ENCODE measurements around the gene COLQ. TPM values are rescaled to one million over a fixed set of nuclear protein-coding genes. Genes with fewer than 3 reads are reported as not detected.

COLQ gene
- total RNA-seq, 6 experiments from 2014 or later: 0.17 to 0.54 (median 0.29) TPM

- no peak for DNase-seq
- H3K4me3 Mint-ChIP-seq: no peak overlapping the region
- no peaks in the 10 kb centered on the region for H3K36me3 Mint-ChIP-seq (ENCODE audit: low read depth)
- H3K4me1 Mint-ChIP-seq (ENCODE audit: low read depth): no peaks in the 10 kb centered on the region
- H3K27me3 Mint-ChIP-seq (ENCODE audit: insufficient read depth): peaks cover 2% of the 10 kb centered on the region
- H3K27ac Mint-ChIP-seq: no peak overlapping the region
- no peak for TF ChIP-seq CTCF (IDR thresholded peaks at IDR 0.05)
- no peaks in the 10 kb centered on the region for H3K9me3 Mint-ChIP-seq
Observed at GRCh38 chr3:15451216-15452113, 70.0 kb downstream of the COLQ start.

- Mint-ChIP-seq H3K4me3 (no peak overlapping the region), H3K4me1 (ENCODE audit: low read depth) (no peaks in the 10 kb centered on the region), H3K9me3 (no peaks in the 10 kb centered on the region), H3K27me3 (ENCODE audit: insufficient read depth) (no peaks in the 10 kb centered on the region; the same call in none of the 2 replicates), H3K36me3 (ENCODE audit: low read depth) (no peaks in the 10 kb centered on the region), H3K27ac (no peak overlapping the region)
- no peak for TF ChIP-seq CTCF (IDR thresholded peaks at IDR 0.05)
- no peak for DNase-seq
Observed at GRCh38 chr3:15450438-15451215, 70.9 kb downstream of the COLQ start.

GRCh38 chr3:15449489-15450224 is 71.8 kb downstream of the COLQ start:
- Mint-ChIP-seq H3K27ac (no peak overlapping the region), H3K27me3 (ENCODE audit: insufficient read depth) (no peaks in the 10 kb centered on the region; the same call in none of the 2 replicates), H3K4me3 (no peak overlapping the region), H3K4me1 (ENCODE audit: low read depth) (no peaks in the 10 kb centered on the region), H3K9me3 (no peaks in the 10 kb centered on the region), H3K36me3 (ENCODE audit: low read depth) (no peaks in the 10 kb centered on the region; the same call in 1 of the 2 replicates)
- no peak for TF ChIP-seq CTCF (IDR thresholded peaks at IDR 0.05)
- no peak for DNase-seq

GRCh38 chr3:15443826-15444524 is 77.5 kb downstream of the COLQ start:
- H3K27ac Mint-ChIP-seq: 0 out of 2 replicates have a peak overlapping the region, but pooled peaks have one; percentile 18
- H3K27me3 Mint-ChIP-seq (ENCODE audit: insufficient read depth): peaks cover 3% of the 10 kb centered on the region; the same call in 1 of the 2 replicates
- H3K36me3 Mint-ChIP-seq (ENCODE audit: low read depth): peaks cover 38% of the 10 kb centered on the region
- H3K4me3 Mint-ChIP-seq: no peak overlapping the region
- no peak for TF ChIP-seq CTCF (IDR thresholded peaks at IDR 0.05)
- H3K4me1 Mint-ChIP-seq (ENCODE audit: low read depth): peaks cover 20% of the 10 kb centered on the region
- no peaks in the 10 kb centered on the region for H3K9me3 Mint-ChIP-seq
- peak; percentile 12 for DNase-seq

- H3K27me3 Mint-ChIP-seq (ENCODE audit: insufficient read depth): peaks cover 3% of the 10 kb centered on the region; the same call in 1 of the 2 replicates
- H3K4me3 Mint-ChIP-seq: no peak overlapping the region
- H3K27ac Mint-ChIP-seq: peak overlapping the region; percentile 18; the same call in 1 of the 2 replicates
- peaks cover 47% of the 10 kb centered on the region for H3K36me3 Mint-ChIP-seq (ENCODE audit: low read depth)
- no peak for TF ChIP-seq CTCF (IDR thresholded peaks at IDR 0.05)
- no peak for DNase-seq
- no peaks in the 10 kb centered on the region for H3K9me3 Mint-ChIP-seq
- H3K4me1 Mint-ChIP-seq (ENCODE audit: low read depth): peaks cover 25% of the 10 kb centered on the region
Observed at GRCh38 chr3:15440891-15441290, 80.6 kb downstream of the COLQ start.
